GM10266 (cell line): Measurements from ENCODE around the gene KCNQ5.

Source experiments
- DNase-seq: peaks from one replicate; pipeline ENCODE4 v3.0.0; 2012; ENCODE audit errors: extremely low spot score
- TF ChIP-seq, protein P1 (sequence below): IDR thresholded peaks from 2 replicates; pipeline ENCODE4 v1.5.1; 2012; ENCODE audit warnings: mild to moderate bottlenecking, low read depth; ENCODE audit not compliant: control insufficient read depth, insufficient read depth; ENCODE audit errors: missing control alignments

The KCNQ5 gene

DNA sequence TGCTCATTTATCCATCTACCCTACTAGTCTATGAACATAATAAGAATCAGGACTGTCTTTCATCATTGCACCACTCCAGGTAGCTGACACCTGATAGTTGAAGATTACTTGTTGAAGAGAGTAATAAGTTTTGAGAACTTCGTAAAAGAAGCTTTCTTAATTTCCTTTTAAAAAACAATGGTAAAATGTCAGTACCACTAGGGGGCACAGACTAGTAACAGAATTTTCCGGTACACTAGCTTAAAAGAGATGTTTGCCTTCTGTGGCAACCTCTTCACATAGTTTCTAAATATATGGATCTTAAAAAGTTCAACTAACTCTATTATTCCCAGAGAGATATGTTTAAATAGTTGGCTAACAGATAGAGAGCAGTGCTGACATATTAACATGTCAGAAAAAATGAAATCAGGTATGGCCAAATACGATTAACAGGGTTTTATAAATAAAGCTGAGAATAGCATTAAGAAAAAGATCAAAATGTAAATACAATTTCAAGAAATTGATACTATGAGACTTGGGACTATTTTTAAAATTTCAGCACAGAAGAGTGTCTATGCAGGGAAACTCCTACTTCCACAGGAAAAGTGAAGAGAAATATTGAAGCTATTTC lies 5.4 kb upstream of the KCNQ5 start:
- DNase-seq: peak; percentile 28
- TF ChIP-seq, protein P1, sequence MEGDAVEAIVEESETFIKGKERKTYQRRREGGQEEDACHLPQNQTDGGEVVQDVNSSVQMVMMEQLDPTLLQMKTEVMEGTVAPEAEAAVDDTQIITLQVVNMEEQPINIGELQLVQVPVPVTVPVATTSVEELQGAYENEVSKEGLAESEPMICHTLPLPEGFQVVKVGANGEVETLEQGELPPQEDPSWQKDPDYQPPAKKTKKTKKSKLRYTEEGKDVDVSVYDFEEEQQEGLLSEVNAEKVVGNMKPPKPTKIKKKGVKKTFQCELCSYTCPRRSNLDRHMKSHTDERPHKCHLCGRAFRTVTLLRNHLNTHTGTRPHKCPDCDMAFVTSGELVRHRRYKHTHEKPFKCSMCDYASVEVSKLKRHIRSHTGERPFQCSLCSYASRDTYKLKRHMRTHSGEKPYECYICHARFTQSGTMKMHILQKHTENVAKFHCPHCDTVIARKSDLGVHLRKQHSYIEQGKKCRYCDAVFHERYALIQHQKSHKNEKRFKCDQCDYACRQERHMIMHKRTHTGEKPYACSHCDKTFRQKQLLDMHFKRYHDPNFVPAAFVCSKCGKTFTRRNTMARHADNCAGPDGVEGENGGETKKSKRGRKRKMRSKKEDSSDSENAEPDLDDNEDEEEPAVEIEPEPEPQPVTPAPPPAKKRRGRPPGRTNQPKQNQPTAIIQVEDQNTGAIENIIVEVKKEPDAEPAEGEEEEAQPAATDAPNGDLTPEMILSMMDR: peak; percentile 64

DNA sequence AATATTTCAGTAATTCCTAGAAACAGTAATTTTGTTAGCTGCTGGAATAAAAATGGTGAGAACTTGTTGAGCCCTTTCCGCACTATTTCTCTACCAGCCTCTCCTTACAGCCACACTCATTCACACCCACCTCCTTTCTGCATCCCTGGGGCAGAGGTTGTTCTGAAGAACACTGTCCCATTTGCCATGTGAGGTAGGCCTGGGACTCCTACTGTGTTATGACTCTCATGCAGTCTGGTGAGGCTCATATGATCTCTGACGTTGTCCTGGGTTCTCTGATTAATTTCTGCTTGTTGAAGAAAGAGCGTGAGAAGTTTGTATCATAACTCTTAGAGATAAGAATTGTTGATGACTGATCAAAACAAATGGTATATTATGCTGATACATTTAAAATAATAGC lies 4.1 kb upstream of the KCNQ5 start:
- no peak for DNase-seq
- TF ChIP-seq, protein P1: no peak

DNA sequence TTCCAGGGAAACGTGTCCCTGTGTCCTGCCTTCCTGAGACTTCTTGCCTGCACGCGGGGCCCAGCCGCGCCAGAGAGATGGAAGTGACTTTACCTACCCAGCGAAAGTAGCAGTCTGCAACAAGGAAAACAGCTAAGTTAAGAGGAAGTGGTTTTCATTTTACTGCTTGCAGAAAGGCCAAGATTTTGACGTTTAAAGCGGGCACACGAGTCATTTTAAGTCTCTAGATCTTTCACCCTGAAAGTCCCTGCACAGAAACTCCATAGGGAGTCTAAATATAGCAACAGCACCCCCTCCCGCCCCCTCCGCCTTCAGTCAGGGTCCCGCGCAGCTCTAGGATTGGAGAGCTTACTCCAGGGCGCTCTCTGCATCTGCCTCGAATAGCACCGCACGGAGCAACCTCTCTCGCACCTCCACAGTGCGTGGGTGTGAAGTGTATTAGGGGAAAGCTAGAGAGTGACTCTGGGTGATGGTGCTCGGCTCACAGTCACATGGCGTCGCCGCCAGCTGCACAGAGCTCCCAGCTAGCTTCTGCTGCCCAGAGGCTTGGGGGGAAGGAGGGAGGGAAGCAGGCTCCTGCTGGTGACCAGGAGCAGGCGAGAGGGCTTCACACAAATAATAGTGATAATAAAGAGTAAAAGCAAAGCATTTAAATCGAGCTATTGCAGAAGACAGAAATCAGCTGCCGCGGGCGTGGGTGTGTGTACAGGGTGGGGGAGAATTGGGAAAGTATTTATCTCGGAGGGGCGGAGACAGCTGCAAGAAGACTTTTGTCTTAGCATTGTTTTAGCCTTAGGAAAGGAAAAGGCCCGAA lies 1.8 kb upstream of the KCNQ5 start:
- peak; percentile 80 for DNase-seq
- TF ChIP-seq, protein P1: no peak

DNA sequence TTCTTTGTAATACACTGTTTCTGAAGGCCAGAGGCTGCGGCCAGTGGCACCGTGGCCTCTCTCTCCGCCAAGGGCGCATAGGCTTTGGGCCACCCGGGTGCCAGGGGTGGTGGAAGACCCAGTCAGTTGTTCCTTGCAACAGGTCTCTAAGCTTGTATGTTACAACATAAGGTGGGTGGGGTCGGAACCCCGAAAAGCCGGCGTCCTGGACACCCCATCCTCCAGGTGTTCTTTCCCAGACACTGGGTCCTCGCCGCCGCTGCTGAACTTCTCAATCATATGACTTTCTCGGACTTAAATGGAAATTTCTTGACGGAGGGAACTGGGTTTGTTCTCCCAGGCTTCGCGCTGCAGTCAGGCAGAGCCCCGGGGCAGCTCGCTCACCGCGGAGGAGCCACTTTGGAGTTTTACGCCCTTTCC lies 983 bp upstream of the KCNQ5 start:
- TF ChIP-seq, protein P1: no peak
- DNase-seq: no peak

DNA sequence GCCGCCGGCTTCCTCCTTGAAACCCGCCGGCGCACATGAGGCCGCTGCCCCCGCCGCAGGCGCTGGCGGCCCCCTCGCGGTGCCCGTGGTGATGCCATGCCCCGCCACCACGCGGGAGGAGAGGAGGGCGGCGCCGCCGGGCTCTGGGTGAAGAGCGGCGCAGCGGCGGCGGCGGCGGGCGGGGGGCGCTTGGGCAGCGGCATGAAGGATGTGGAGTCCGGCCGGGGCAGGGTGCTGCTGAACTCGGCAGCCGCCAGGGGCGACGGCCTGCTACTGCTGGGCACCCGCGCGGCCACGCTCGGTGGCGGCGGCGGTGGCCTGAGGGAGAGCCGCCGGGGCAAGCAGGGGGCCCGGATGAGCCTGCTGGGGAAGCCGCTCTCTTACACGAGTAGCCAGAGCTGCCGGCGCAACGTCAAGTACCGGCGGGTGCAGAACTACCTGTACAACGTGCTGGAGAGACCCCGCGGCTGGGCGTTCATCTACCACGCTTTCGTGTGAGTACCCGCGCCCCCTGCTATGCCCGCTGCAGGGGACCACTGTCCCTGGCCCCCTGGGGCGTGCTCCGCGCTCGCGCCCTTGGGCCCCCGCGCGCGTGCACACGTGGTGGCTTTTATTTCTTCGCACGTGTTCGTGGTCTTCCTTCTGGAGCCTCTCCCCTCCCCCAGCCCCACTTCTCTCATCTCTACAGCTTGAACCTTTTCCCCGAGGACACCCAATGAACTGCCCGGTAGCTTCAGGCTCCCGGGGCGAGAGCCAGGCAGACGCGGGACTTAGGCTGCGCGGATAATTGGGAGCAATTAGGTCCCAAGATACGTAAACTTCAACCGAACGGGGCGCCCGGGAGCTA lies 453 bp downstream of the KCNQ5 start:
- TF ChIP-seq, protein P1: peak; percentile 23
- peak; percentile 59 for DNase-seq

DNA sequence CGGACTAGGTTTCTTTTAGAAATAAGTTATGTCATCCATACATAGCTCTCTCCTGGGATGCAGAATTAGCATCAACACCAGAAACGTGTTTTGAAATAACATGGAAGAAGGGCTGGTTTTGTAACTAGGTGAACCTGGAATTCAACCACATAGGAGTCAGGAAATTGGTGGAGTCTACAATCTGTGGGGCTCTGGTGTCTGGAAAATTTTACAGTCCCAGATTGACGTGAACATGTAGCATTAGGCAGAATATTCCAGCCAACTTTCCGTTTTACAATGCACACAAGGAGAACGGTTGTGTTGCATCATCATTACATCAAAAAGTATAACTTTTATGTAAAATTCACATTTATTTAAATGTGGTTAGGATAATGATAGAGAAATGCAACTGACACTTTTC lies 1.9 kb downstream of the KCNQ5 start:
- DNase-seq: no peak
- TF ChIP-seq, protein P1: no peak
